G401.6 (cell line): ENCODE data around the gene HEXB.
"Not testable (repeated sequence)": the region's sequence is repeated elsewhere in the genome, so short reads cannot be mapped to it uniquely, and the experiment has no call there.

ENCODE experiments used
- FAIRE-seq: peaks from 2 replicates; lab custom pipeline; 2012; peaks lifted over from hg19 to GRCh38; lab: Jason Lieb, UNC

The HEXB gene

GRCh38 chr5:74738406-74738805, 53.4 kb downstream of the HEXB start:
- no peak for FAIRE-seq

GRCh38 chr5:74748742-74749141, 63.7 kb downstream of the HEXB start:
- not testable (repeated sequence) for FAIRE-seq

- no peak for FAIRE-seq
Observed at GRCh38 chr5:74761241-74761640, 76.2 kb downstream of the HEXB start.

- FAIRE-seq: peak; percentile 49
Observed at GRCh38 chr5:74762599-74762998, 77.6 kb downstream of the HEXB start.

- peak; percentile 40 for FAIRE-seq
Observed at GRCh38 chr5:74763504-74763903, 78.5 kb downstream of the HEXB start.

GRCh38 chr5:74765201-74765600, 80.2 kb downstream of the HEXB start:
- no peak for FAIRE-seq

GRCh38 chr5:74765929-74766328, 80.9 kb downstream of the HEXB start:
- FAIRE-seq: no peak

GRCh38 chr5:74766418-74766848, 81.4 kb downstream of the HEXB start:
- no peak for FAIRE-seq

- peak; percentile 67 for FAIRE-seq
Observed at GRCh38 chr5:74766849-74767578, 82.0 kb downstream of the HEXB start, which contains the start of the genes GFM2 and NSA2. TSS of gene GFM2 (minus strand) at chr5:74767117. CDS start at chr5:74763742, 3,375 bp downstream. TSS of gene NSA2 (plus strand) at chr5:74767249. CDS start at chr5:74767361, 112 bp downstream.

- FAIRE-seq: no peak
Observed at GRCh38 chr5:74767579-74767913, 82.5 kb downstream of the HEXB start.
